DOHH2 (cell line): Measurements from ENCODE around the gene C11orf52.
"Not testable (repeated sequence)": the region's sequence is repeated elsewhere in the genome, so short reads cannot be mapped to it uniquely, and the experiment has no call there.

Experiments
- H3F3A ChIP-seq: fragments of 200-600 bp; sonication (generic), shearing (Covaris generic); 2 replicates; pipeline ENCODE4 v1.6.0; 2016; ENCODE audit warnings: antibody characterized with exemption, mild to moderate bottlenecking; ENCODE audit not compliant: control insufficient read depth, insufficient read depth
- H3K27ac ChIP-seq: fragments of 200-600 bp; sonication (generic); 2 replicates; pipeline ENCODE4 v1.5.1; 2014; ENCODE audit warnings: low read depth, mild to moderate bottlenecking, low read length, moderate library complexity
- H3K27me3 ChIP-seq: fragments of 200-600 bp; sonication (generic); 2 replicates; pipeline ENCODE4 v1.6.1; 2014; ENCODE audit warnings: mild to moderate bottlenecking, low read length, mixed read lengths; ENCODE audit not compliant: control insufficient read depth
- H3K36me3 ChIP-seq: fragments of 200-600 bp; sonication (generic); 2 replicates; pipeline ENCODE4 v1.6.1; 2014; ENCODE audit warnings: mild to moderate bottlenecking, low read length, moderate library complexity, mixed read lengths; ENCODE audit not compliant: control insufficient read depth
- H3K4me1 ChIP-seq: fragments of 200-600 bp; sonication (generic); 2 replicates; pipeline ENCODE4 v1.6.1; 2014; ENCODE audit warnings: mild to moderate bottlenecking, low read length, mixed read lengths; ENCODE audit not compliant: control insufficient read depth
- H3K4me2 ChIP-seq: fragments of 200-600 bp; sonication (generic); 2 replicates; pipeline ENCODE4 v1.6.0; 2014; ENCODE audit warnings: mild to moderate bottlenecking, low read length, moderate library complexity
- H3K4me3 ChIP-seq: fragments of 200-600 bp; sonication (generic); 2 replicates; pipeline ENCODE4 v1.5.1; 2014; ENCODE audit warnings: mild to moderate bottlenecking, low read length, mixed read lengths
- H3K79me2 ChIP-seq: fragments of 200-600 bp; sonication (generic); 2 replicates; pipeline ENCODE4 v1.6.1; 2014; ENCODE audit warnings: mild to moderate bottlenecking, low read length, mixed read lengths; ENCODE audit not compliant: control insufficient read depth
- H3K9me2 ChIP-seq: fragments of 200-600 bp; sonication (generic); replicated peaks from 2 replicates; pipeline ENCODE4 v1.6.1; 2014; ENCODE audit warnings: mild to moderate bottlenecking, low read length, mixed read lengths; ENCODE audit not compliant: control insufficient read depth
- H3K9me3 ChIP-seq: fragments of 200-600 bp; sonication (generic); 2 replicates; pipeline ENCODE4 v1.6.1; 2014; ENCODE audit warnings: antibody characterized with exemption, low read length, mixed read lengths; ENCODE audit not compliant: control insufficient read depth, insufficient read depth
- H4K20me1 ChIP-seq: fragments of 200-600 bp; sonication (generic); 2 replicates; pipeline ENCODE4 v1.6.0; 2014; ENCODE audit warnings: low read depth, mild to moderate bottlenecking, antibody characterized with exemption, low read length, moderate library complexity; ENCODE audit not compliant: control insufficient read depth, insufficient read depth
- CTCF ChIP-seq: fragments of 200-600 bp; sonication (generic); IDR thresholded peaks from one replicate; pipeline ENCODE4 v1.5.1; 2014; ENCODE audit warnings: antibody characterized with exemption, mild to moderate bottlenecking, low read depth, low read length; ENCODE audit not compliant: poor library complexity, severe bottlenecking
- EZH2phosphoT487 ChIP-seq: fragments of 200-600 bp; sonication (generic); IDR thresholded peaks from 2 replicates; pipeline ENCODE4 v1.6.1; 2017; ENCODE audit warnings: borderline replicate concordance, mild to moderate bottlenecking, antibody characterized with exemption, low read length, moderate library complexity, mixed read lengths

Gene C11orf52

GRCh38 chr11:111878849-111879636, 39.7 kb upstream of the C11orf52 start, which contains the start of the genes CFAP68 and FDXACB1:
Gene CFAP68 (plus strand): TSS chr11:111879541. CDS start chr11:111879561, 20 bp downstream.
Gene FDXACB1 (minus strand): TSS chr11:111879165. CDS start chr11:111879132, 33 bp downstream.
- Histone ChIP-seq H3K9me3 (no peaks in the 10 kb centered on the region), H3K27ac (peak within 1 kb of the TSS; percentile 70), H3K4me3 (peak within 1 kb of the TSS; percentile 96), H3K4me2 (peak within 1 kb of the TSS; percentile 90), H4K20me1 (no peaks in the 10 kb centered on the region), H3K27me3 (no peaks in the 10 kb centered on the region), H3K4me1 (peaks cover 16% of the 10 kb centered on the region), H3K9me2 (no peaks in the 10 kb centered on the region), H3F3A (peaks cover 6% of the 10 kb centered on the region; the same call in 1 of the 2 replicates), H3K79me2 (peaks cover 16% of the 10 kb centered on the region), H3K36me3 (peaks cover 22% of the 10 kb centered on the region)
- TF ChIP-seq CTCF (peak; percentile 94), EZH2phosphoT487 (no peak)

- Histone ChIP-seq H3K4me2 (peak overlapping the region; percentile 90), H3K4me3 (peak overlapping the region; percentile 96), H3K36me3 (peaks cover 22% of the 10 kb centered on the region), H3K27ac (peak overlapping the region; percentile 70), H3F3A (peaks cover 6% of the 10 kb centered on the region; the same call in 1 of the 2 replicates), H4K20me1 (no peaks in the 10 kb centered on the region), H3K79me2 (peaks cover 16% of the 10 kb centered on the region), H3K9me3 (no peaks in the 10 kb centered on the region), H3K27me3 (no peaks in the 10 kb centered on the region), H3K4me1 (peaks cover 16% of the 10 kb centered on the region), H3K9me2 (no peaks in the 10 kb centered on the region)
- TF ChIP-seq EZH2phosphoT487 (no peak), CTCF (no peak)
These were observed 39.1 kb upstream of the C11orf52 start for GRCh38 chr11:111879637-111879960.

GRCh38 chr11:111882202-111882601, 36.5 kb upstream of the C11orf52 start:
- Histone ChIP-seq H3K9me3 (no peaks in the 10 kb centered on the region), H3K4me1 (peaks cover 16% of the 10 kb centered on the region), H3K4me2 (no peak overlapping the region), H3K27ac (no peak overlapping the region), H3K36me3 (no peaks in the 10 kb centered on the region), H3K79me2 (peaks cover 16% of the 10 kb centered on the region), H3F3A (no peaks in the 10 kb centered on the region), H4K20me1 (no peaks in the 10 kb centered on the region), H3K9me2 (no peaks in the 10 kb centered on the region), H3K4me3 (no peak overlapping the region), H3K27me3 (no peaks in the 10 kb centered on the region)
- TF ChIP-seq CTCF (no peak), EZH2phosphoT487 (no peak)

GRCh38 chr11:111885053-111885452, 33.7 kb upstream of the C11orf52 start:
- H3K27ac ChIP-seq, H3K27me3 ChIP-seq, H3K9me3 ChIP-seq, H3K9me2 ChIP-seq, H3K4me1 ChIP-seq, H4K20me1 ChIP-seq, H3K79me2 ChIP-seq, H3K36me3 ChIP-seq, H3K4me2 ChIP-seq, H3K4me3 ChIP-seq, H3F3A ChIP-seq: not testable (repeated sequence)
